Lung (tissue), 12 donors: ENCODE results near the gene CCDC120. TPM values are rescaled to one million over a fixed set of nuclear protein-coding genes. Genes with fewer than 3 reads are reported as not detected.

Experiments used
- ATAC-seq: fragments of 200-7000 bp; cut with Tn5 transposase; one replicate; pipeline ENCODE4 v1.9.1; 2020; ENCODE audit warnings: moderate number of reproducible peaks; ENCODE audit not compliant: insufficient read depth, low FRiP score
- DNase-seq, 3 donors: peaks; one replicate each; pipeline ENCODE4 v3.0.0-alpha.2; 2013 to 2017
- H3K27ac ChIP-seq, 2 donors: one replicate each; pipeline ENCODE4 v1.5.1; 2013; ENCODE audit warnings: mild to moderate bottlenecking in 2 of 2, moderate library complexity in 2 of 2, control low read depth in 1 of 2, inconsistent platforms in 1 of 2, low read depth in 1 of 2, low read length in 1 of 2
- H3K27me3 ChIP-seq, 3 donors: one replicate each; pipeline ENCODE4 v1.5.1; 2013; ENCODE audit warnings: low read length in 2 of 3; ENCODE audit not compliant: control insufficient read depth in 3 of 3, insufficient read depth in 3 of 3
- H3K36me3 ChIP-seq, 4 donors: one replicate each; pipeline ENCODE4 v1.5.1; 2013; ENCODE audit warnings: low read length in 4 of 4, mild to moderate bottlenecking in 1 of 4, moderate library complexity in 1 of 4; ENCODE audit not compliant: control insufficient read depth in 4 of 4, insufficient read depth in 4 of 4
- H3K4me1 ChIP-seq, 5 donors: one replicate each; pipeline ENCODE4 v1.5.1; 2013; ENCODE audit warnings: low read length in 5 of 5, mild to moderate bottlenecking in 2 of 5, moderate library complexity in 1 of 5; ENCODE audit not compliant: control insufficient read depth in 5 of 5, insufficient read depth in 5 of 5
- H3K4me3 ChIP-seq: one replicate; pipeline ENCODE4 v1.5.1; 2013; ENCODE audit warnings: mild to moderate bottlenecking, control low read depth, moderate library complexity
- H3K9ac ChIP-seq, 2 donors: one replicate each; pipeline ENCODE4 v1.5.1; 2013; ENCODE audit warnings: low read length in 2 of 2, control low read depth in 1 of 2; ENCODE audit not compliant: insufficient read depth in 1 of 2
- H3K9me3 ChIP-seq, 4 donors: one replicate each; pipeline ENCODE4 v1.5.1; 2013; ENCODE audit warnings: low read length in 3 of 4, mild to moderate bottlenecking in 1 of 4, moderate library complexity in 1 of 4; ENCODE audit not compliant: control insufficient read depth in 4 of 4, insufficient read depth in 3 of 4
- WGBS, 2 donors: extraction: QIAGEN DNeasy Blood & Tissue Kit; methylation state at CpG; one replicate each; pipeline ENCODE4 v1.1.7; 2013; 5-methylcytosine and 5-hydroxymethylcytosine counted together
- polyA plus RNA-seq, 2 donors: library from polyadenylated mRNA; stranded (reverse); fragments of 200-250 nt; gene quantifications; one replicate each; pipeline ENCODE4 v1.2.1, GENCODE V29; 2013
- total RNA-seq, 2 donors: library from RNA; depleted of rRNA in 1 of 2; stranded (reverse); fragments of >200 nt in 1 of 2; gene quantifications; one replicate each; pipeline ENCODE4 v1.2.1, GENCODE V29; 2014 to 2021
- TF ChIP-seq, protein P1 (sequence below): IDR thresholded peaks from 2 replicates; pipeline ENCODE4 v1.5.1; 2012; ENCODE audit warnings: mild to moderate bottlenecking; ENCODE audit errors: control extremely low read depth, extremely low read depth
- donor health status: control.
- donor health status: control.
- donor health status: Bipolar disorder and iron deficiency.
- donor health status: healthy.
- donor health status: DM: yes; HTN: yes; CAD: no.

The CCDC120 gene
- total and polyA plus RNA-seq, 4 donors: 3.8 to 11.3 (median 5.2) TPM

DNA sequence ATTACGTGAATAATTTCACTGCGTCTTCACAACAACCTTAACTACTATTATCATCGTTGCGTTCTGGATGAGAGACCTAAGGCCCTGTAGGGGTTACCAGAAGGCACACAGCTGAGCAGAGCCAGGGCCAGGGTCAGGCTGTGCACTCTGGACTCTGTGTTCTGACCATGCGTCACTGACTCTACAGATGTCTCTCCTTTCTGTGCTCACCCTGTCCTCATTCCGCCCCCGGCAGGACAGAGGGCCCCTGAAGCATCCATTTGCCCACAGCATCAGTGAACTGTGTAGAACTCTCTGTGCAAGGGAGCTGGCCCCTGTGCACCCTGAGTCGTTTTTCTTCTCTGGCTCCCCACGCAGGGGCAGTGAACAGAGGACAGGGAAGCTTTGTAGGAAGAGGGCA, 43.4 kb downstream of the CCDC120 start:
- no peak for DNase-seq
- ATAC-seq: no peak
- peaks cover 0 to 5% (median 0%) of the 10 kb centered on the region in 5 donors for H3K4me1 ChIP-seq
- no peaks in the 10 kb centered on the region for H3K27me3 ChIP-seq
- TF ChIP-seq, protein P1, sequence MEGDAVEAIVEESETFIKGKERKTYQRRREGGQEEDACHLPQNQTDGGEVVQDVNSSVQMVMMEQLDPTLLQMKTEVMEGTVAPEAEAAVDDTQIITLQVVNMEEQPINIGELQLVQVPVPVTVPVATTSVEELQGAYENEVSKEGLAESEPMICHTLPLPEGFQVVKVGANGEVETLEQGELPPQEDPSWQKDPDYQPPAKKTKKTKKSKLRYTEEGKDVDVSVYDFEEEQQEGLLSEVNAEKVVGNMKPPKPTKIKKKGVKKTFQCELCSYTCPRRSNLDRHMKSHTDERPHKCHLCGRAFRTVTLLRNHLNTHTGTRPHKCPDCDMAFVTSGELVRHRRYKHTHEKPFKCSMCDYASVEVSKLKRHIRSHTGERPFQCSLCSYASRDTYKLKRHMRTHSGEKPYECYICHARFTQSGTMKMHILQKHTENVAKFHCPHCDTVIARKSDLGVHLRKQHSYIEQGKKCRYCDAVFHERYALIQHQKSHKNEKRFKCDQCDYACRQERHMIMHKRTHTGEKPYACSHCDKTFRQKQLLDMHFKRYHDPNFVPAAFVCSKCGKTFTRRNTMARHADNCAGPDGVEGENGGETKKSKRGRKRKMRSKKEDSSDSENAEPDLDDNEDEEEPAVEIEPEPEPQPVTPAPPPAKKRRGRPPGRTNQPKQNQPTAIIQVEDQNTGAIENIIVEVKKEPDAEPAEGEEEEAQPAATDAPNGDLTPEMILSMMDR: no peak
- H3K9ac ChIP-seq: no peak overlapping the region
- H3K4me3 ChIP-seq: no peak overlapping the region
- peaks cover 0 to 3% (median 0%) of the 10 kb centered on the region in 4 donors for H3K9me3 ChIP-seq
- H3K36me3 ChIP-seq: no peaks in the 10 kb centered on the region
- 83 to 92% methylated on average over 9 of the region's 9 CpGs for WGBS, 2 donors
- no peak overlapping the region for H3K27ac ChIP-seq

DNA sequence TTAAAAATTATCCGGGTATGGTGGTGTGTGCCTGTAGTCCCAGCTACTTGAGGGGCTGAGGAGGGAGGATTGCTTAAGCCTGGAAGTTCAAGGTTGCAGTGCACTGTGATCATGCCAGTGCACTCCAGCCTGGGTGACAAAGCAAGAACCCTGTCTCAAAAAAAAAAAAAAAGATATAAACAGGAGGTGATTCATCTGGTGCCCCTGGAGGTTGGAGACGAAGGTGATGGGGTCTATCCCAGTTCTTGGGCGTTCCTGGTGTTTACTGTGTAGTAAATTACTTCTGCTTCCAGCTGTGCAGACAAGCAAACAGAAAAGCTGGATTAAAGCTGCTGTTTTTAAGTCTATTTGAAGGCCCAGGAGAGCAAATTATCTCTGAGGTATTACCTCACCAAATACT, 44.8 kb downstream of the CCDC120 start:
- ATAC-seq: no peak
- DNase-seq: no peak
- H3K9ac ChIP-seq: no peak overlapping the region
- TF ChIP-seq, protein P1: no peak
- no peaks in the 10 kb centered on the region for H3K36me3 ChIP-seq
- H3K4me1 ChIP-seq: peaks cover 0 to 5% (median 0%) of the 10 kb centered on the region in 5 donors
- no peak overlapping the region for H3K27ac ChIP-seq
- no peak overlapping the region for H3K4me3 ChIP-seq
- WGBS, 2 donors: 70 to 77% methylated on average over 3 of the region's 3 CpGs
- H3K9me3 ChIP-seq: peaks cover 0 to 3% (median 0%) of the 10 kb centered on the region in 4 donors
- H3K27me3 ChIP-seq: no peaks in the 10 kb centered on the region

DNA sequence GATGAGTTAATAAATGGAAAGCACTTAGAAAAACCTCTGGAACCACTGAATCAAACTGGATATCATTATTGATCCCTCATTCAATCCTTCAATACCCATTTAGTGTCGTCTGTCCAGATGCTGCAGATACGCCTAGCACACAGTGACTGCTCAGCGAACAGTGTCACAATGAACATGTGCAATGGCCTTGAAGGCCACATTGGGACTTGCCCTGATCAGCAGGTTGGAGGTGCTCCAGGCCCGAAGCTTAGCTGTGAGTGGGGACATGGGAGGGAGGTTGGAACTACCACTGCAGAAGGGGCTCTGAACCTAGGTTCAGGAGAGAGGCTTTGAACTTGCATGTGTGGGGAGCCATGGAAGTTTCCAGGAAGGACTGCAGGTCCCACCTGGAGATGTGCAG, 47.5 kb downstream of the CCDC120 start:
- TF ChIP-seq, protein P1: no peak
- Histone ChIP-seq H3K4me1 (no peaks in the 10 kb centered on the region), H3K27ac (no peak overlapping the region), H3K9ac (no peak overlapping the region), H3K27me3 (no peaks in the 10 kb centered on the region), H3K36me3 (no peaks in the 10 kb centered on the region), H3K9me3 (peaks cover 0 to 1% (median 0%) of the 10 kb centered on the region in 4 donors), H3K4me3 (no peak overlapping the region)
- WGBS, 2 donors: 89 to 95% methylated on average over 4 of the region's 4 CpGs
- DNase-seq (no peak), ATAC-seq (no peak)

DNA sequence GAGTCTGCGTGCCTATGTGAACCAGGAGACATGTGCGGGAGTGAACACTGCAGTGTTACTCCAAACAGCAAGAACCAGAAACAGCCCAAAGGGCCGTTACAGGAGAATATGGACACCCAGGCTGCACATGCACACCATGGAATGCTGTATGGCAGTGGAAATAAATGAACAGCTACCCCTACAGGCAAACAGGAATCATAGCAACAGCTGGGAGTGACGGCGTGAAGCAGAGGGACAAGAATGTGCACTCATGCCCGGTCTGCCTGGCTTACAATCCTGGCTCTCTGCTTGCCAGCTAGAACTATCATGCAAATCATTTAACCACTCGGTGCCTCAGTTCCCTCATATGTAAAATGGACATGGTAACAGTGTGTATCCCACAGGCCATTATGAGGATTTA, 48.1 kb downstream of the CCDC120 start:
- ATAC-seq: no peak
- 53 to 60% methylated on average over 7 of the region's 7 CpGs for WGBS, 2 donors
- Histone ChIP-seq H3K27ac (no peak overlapping the region), H3K4me1 (no peaks in the 10 kb centered on the region), H3K4me3 (no peak overlapping the region), H3K27me3 (no peaks in the 10 kb centered on the region), H3K36me3 (peaks cover 0 to 3% (median under 1%) of the 10 kb centered on the region in 4 donors), H3K9ac (no peak overlapping the region), H3K9me3 (peaks cover 0 to 1% (median 0%) of the 10 kb centered on the region in 4 donors)
- TF ChIP-seq, protein P1: no peak
- peak; percentile 35 to 53 (median 37) for DNase-seq
